NCI-H2081 treated with DMSO at 0.1 percent for 48 hours (cell line): ENCODE measurements around the gene PPP1R11.

Experiments
- DNase-seq: peaks from one replicate; lab custom pipeline; 2025; lab: John Stamatoyannopoulos, UW

PPP1R11 gene

DNA sequence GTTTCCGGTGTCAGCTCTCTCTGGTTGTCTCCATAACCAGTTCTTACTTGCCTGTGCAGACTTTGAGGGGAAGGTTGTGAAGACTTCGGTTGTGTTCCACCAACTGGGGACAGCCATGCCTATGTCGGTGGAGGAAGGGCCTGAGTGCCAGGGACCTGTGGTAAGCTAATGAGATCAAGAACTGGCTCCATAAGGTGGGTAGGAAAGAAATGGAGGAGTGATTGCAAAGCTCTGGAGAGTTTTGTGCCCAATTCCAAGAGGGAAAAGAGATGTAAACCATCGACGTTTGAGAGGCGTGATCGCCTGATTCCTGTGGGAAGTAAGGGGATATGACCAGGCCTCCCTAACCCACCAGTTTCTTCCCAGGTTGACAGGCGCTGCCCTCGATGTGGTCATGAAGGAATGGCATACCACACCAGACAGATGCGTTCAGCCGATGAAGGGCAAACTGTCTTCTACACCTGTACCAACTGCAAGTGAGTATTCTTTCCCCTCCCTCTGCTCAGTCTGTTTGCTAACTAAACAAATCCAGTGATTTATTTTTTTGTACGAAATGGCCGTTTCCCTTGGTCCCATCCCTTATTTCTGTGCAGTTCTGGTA lies 5.0 kb upstream of the PPP1R11 start:
- no peak for DNase-seq

GRCh38 chr6:30062471-30063178 lies 4.4 kb upstream of the PPP1R11 start:
- DNase-seq: no peak

DNA sequence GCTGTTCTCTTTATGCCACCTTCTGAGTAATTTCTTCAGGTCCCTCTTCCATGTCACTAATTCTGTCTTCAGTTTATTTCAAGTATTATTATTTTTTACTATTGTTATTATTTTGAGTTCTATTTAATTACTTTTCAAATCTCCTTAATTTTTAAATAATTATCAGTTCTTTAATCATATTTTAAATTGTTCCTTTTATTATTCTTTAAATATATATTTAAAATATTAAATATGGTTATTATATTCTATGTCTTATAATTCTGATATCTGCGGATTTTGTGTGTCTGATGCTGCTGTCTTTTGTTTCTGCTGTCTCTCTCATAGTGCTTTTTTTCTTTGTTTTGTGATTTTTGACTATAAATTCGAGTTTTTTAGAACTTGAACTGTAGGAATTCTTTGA lies 3.7 kb upstream of the PPP1R11 start:
- no peak for DNase-seq

GRCh38 chr6:30066082-30066481 lies 916 bp upstream of the PPP1R11 start:
- no peak for DNase-seq

- no peak for DNase-seq
These were observed 602 bp downstream of the PPP1R11 start for GRCh38 chr6:30067460-30068139.

DNA sequence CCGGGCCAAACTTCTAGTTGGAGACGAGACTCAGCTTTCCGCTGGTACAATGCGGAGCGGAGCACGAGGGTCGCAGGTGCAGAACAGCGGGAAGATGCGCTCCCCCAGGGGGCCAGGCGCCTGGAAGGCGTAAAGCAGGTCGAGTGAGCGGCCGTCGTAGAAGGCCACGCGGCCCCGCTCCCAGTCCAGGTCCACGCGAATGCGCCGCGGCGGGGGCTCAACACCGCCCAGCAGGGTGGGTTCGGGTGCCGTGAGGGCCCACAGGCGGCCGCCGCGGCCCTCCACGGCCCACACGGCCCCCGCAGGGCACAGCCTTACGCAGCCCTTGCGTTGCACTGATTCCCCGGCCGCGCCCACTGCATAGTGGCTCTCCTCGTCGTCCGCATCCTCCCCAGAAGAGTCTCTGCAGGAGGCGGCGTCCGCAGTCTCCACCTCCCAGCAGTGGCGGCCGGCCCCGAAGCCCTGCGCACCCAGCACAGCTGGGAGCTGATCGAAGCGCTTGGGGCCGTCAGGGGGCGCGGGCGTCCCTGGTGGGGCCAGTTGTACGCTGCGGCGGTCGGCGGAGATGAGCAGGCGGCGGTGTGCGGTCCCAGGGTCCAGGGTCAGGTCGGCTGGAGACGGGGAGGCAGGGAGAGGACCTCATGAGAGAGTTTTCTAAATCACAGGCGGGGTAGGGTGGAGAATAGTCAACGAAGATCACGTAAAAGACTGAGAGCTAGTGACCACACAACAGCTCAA lies 4.3 kb downstream of the PPP1R11 start:
- DNase-seq: no peak

GRCh38 chr6:30071858-30072257 lies 4.9 kb downstream of the PPP1R11 start:
- DNase-seq: no peak

DNA sequence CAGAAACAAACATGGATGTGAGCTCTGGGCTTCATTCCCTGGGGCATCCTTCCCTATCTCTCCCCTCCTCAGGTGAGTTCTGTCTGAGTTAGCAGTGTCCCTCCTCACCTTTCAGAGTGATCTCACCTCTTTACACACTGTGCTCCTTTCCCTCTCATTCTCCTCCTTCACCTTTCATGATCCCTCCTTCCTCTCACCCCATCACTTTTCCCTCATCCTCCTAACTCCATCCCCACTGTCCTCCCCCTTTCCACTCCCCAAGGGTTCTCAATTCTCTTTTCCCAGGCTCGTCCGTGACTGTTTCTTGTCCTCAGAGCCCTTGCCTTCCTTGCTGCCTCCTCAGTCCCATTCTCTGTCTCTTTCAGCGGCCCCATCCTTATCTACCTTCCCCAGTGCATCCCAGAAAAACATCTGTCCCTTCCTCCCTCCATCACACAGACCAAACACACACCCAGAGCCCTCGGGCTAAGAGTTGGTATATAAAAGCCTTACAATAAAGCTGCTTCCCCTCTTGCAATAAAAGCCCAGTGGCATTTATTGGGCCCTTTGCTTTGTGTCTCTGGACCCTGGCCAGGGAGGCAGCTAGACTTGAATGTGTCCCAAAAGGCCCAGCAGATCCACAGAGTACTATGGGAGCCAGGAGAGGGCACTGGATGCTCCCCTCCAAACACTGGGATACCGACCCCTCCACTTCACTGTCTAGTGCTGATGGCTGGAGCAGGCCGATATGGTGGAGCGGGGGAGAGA lies 6.7 kb downstream of the PPP1R11 start:
- no peak for DNase-seq

- DNase-seq: no peak
These were observed 7.5 kb downstream of the PPP1R11 start for GRCh38 chr6:30074331-30075093.

GRCh38 chr6:30075094-30075789 lies 8.2 kb downstream of the PPP1R11 start, which contains the start of gene RNF39:
Gene RNF39, minus strand, starts transcription at chr6:30075769. Its CDS starts 184 bp downstream, at chr6:30075585.
- no peak for DNase-seq

DNA sequence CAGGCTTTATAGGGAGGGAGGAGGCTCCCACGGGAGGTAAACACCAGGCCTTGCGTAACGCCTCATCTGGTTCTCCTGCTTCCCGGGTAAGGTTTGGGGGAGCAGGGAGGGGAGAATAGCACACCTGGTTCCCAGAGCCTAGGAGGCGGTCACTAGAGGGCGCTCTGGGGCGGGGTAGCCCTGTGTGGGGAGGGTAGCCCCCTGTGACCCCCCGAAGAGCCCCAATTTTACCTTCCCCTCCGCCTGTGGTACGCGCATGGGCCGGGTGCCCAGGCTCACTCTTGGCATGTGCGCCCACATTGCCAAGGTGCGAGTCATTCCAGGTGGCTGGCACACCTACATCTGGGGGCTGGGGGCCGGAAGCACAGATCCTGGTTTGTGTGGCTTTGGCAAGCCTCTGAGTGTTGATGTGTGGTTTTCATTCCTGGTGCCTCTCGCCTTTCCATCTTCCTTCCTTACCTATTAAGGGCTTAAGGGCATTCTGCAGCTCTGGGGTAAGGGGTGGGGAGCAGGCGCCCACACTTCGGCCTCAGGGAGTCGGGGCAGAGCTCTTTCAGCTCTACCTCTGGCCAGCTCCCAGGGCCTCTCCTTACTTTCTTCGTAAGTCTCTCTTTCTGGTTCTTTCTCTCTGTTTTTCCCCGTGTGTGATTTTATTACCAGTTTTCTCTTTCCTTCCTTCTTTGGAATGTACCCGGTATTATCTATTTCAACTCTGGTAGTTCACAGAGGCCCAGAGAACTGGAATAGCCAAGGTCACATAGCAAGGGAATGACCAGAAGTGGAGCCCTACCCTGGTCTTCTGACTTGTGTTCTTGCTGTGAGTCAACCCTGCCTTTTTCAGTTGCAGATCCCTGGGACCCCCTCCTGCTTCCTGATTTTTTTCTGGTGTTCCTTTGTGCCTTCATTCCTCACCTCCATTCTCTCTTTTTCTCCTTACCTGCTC lies 9.1 kb downstream of the PPP1R11 start:
- no peak for DNase-seq

GRCh38 chr6:30077218-30077617 lies 10.2 kb downstream of the PPP1R11 start:
- DNase-seq: no peak

DNA sequence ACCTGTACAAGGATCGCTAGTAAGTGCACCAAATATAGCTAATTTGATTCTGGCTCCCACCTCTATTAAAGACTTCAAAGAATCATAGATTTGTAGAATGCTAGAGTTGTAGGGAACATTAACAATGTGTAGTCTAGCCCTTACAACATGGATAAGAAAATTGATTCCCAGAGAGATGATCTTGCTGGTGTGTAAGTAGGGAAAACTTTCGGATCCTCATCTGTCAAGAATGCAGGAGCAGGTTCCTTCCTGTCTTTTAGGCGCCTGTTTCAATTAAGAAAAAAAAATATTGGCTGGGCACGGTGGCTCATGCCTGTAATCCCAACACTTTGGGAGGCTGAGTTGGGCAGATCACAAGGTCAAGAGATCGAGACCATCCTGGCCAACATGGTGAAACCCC lies 20.9 kb downstream of the PPP1R11 start:
- no peak for DNase-seq

GRCh38 chr6:30091577-30092381 lies 24.8 kb downstream of the PPP1R11 start:
- DNase-seq: no peak

- no peak for DNase-seq
These were observed 26.0 kb downstream of the PPP1R11 start for GRCh38 chr6:30092852-30093543.

GRCh38 chr6:30093951-30094661 lies 27.1 kb downstream of the PPP1R11 start:
- DNase-seq: no peak

DNA sequence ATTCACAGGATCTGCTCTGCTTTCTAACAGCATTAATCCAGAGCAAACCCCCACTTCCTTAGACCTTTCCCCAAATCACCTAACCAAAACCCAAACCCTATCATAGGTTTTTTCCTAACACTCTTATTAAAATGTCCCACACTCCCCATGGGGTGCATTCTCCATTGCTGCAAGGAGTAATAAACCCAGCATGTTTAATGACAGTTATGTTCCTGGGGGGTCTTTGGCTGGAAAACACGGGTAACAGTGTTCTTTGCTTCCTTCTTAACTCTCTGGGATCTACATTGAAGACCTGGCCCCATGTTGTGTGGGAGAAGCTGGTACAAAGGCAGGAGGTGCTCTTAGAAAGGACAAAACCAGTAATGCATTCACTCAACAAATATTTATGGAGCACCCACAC lies 29.8 kb downstream of the PPP1R11 start:
- DNase-seq: no peak
